ENCODE measurements around the gene NFATC1. TPM values are rescaled to one million over a fixed set of nuclear protein-coding genes. Genes with fewer than 3 reads are reported as not detected.

NFATC1 gene
- total RNA-seq, 1 experiment from 2014 or later = 4.5 TPM

- Histone ChIP-seq H3K36me3 (no peaks in the 10 kb centered on the region), H3K27me3 (no peaks in the 10 kb centered on the region), H3K9me3 (no peaks in the 10 kb centered on the region), H3K4me3 (no peak overlapping the region)
- no peak for DNase-seq
Observed at GRCh38 chr18:79463424-79463960, 67.8 kb downstream of the NFATC1 start.

- H3K36me3 ChIP-seq = no peaks in the 10 kb centered on the region
- H3K4me3 ChIP-seq = no peak overlapping the region
- H3K9me3 ChIP-seq = no peaks in the 10 kb centered on the region
- H3K27me3 ChIP-seq = no peaks in the 10 kb centered on the region
- DNase-seq = no peak
Observed at GRCh38 chr18:79465392-79465991, 69.8 kb downstream of the NFATC1 start.

GRCh38 chr18:79466591-79466990 lies 70.9 kb downstream of the NFATC1 start:
- H3K4me3 ChIP-seq = no peak overlapping the region
- H3K9me3 ChIP-seq = no peaks in the 10 kb centered on the region
- no peaks in the 10 kb centered on the region for H3K36me3 ChIP-seq
- H3K27me3 ChIP-seq = no peaks in the 10 kb centered on the region
- DNase-seq = no peak

- no peak overlapping the region for H3K4me3 ChIP-seq
- H3K36me3 ChIP-seq = no peaks in the 10 kb centered on the region
- no peaks in the 10 kb centered on the region for H3K27me3 ChIP-seq
- DNase-seq = no peak
- H3K9me3 ChIP-seq = no peaks in the 10 kb centered on the region
Observed at GRCh38 chr18:79467126-79467525, 71.4 kb downstream of the NFATC1 start.

GRCh38 chr18:79468119-79468789 lies 72.5 kb downstream of the NFATC1 start:
- DNase-seq = no peak
- H3K27me3 ChIP-seq = no peaks in the 10 kb centered on the region
- H3K36me3 ChIP-seq = no peaks in the 10 kb centered on the region
- H3K9me3 ChIP-seq = no peaks in the 10 kb centered on the region
- H3K4me3 ChIP-seq = no peak overlapping the region

GRCh38 chr18:79469309-79469708 lies 73.6 kb downstream of the NFATC1 start:
- H3K4me3 ChIP-seq = no peak overlapping the region
- no peaks in the 10 kb centered on the region for H3K27me3 ChIP-seq
- H3K9me3 ChIP-seq = no peaks in the 10 kb centered on the region
- H3K36me3 ChIP-seq = no peaks in the 10 kb centered on the region
- DNase-seq = no peak

- no peak for DNase-seq
- H3K27me3 ChIP-seq = no peaks in the 10 kb centered on the region
- H3K9me3 ChIP-seq = no peaks in the 10 kb centered on the region
Observed at GRCh38 chr18:79469751-79470505, 74.2 kb downstream of the NFATC1 start.

GRCh38 chr18:79470547-79470946 lies 74.8 kb downstream of the NFATC1 start:
- no peak for DNase-seq
- Histone ChIP-seq H3K36me3 (no peaks in the 10 kb centered on the region), H3K27me3 (no peaks in the 10 kb centered on the region), H3K9me3 (no peaks in the 10 kb centered on the region), H3K4me3 (no peak overlapping the region)

More at GRCh38 chr18:79469751-79470505, 74.2 kb downstream of the NFATC1 start:
- no peaks in the 10 kb centered on the region for H3K36me3 ChIP-seq
- no peak overlapping the region for H3K4me3 ChIP-seq

- no peak for DNase-seq
- no peak overlapping the region for H3K4me3 ChIP-seq
- H3K9me3 ChIP-seq = no peaks in the 10 kb centered on the region
- H3K36me3 ChIP-seq = no peaks in the 10 kb centered on the region
- no peaks in the 10 kb centered on the region for H3K27me3 ChIP-seq
Observed at GRCh38 chr18:79471046-79471445, 75.3 kb downstream of the NFATC1 start.

GRCh38 chr18:79471597-79471996 lies 75.9 kb downstream of the NFATC1 start:
- no peaks in the 10 kb centered on the region for H3K36me3 ChIP-seq
- no peaks in the 10 kb centered on the region for H3K27me3 ChIP-seq
- H3K9me3 ChIP-seq = no peaks in the 10 kb centered on the region
- no peak for DNase-seq
- H3K4me3 ChIP-seq = no peak overlapping the region

- Histone ChIP-seq H3K9me3 (no peaks in the 10 kb centered on the region), H3K4me3 (no peak overlapping the region), H3K36me3 (no peaks in the 10 kb centered on the region), H3K27me3 (no peaks in the 10 kb centered on the region)
- DNase-seq = no peak
Observed at GRCh38 chr18:79472176-79472575, 76.4 kb downstream of the NFATC1 start.

GRCh38 chr18:79472946-79473345 lies 77.2 kb downstream of the NFATC1 start:
- H3K4me3 ChIP-seq = no peak overlapping the region
- H3K27me3 ChIP-seq = no peaks in the 10 kb centered on the region
- no peaks in the 10 kb centered on the region for H3K9me3 ChIP-seq
- no peak for DNase-seq
- H3K36me3 ChIP-seq = no peaks in the 10 kb centered on the region

- H3K36me3 ChIP-seq = no peaks in the 10 kb centered on the region
- no peaks in the 10 kb centered on the region for H3K27me3 ChIP-seq
- no peaks in the 10 kb centered on the region for H3K9me3 ChIP-seq
- no peak for DNase-seq
- no peak overlapping the region for H3K4me3 ChIP-seq
Observed at GRCh38 chr18:79476031-79476917, 80.5 kb downstream of the NFATC1 start.

GRCh38 chr18:79476918-79477571 lies 81.3 kb downstream of the NFATC1 start:
- Histone ChIP-seq H3K36me3 (no peaks in the 10 kb centered on the region), H3K9me3 (no peaks in the 10 kb centered on the region), H3K27me3 (no peaks in the 10 kb centered on the region), H3K4me3 (no peak overlapping the region)
- no peak for DNase-seq

GRCh38 chr18:79477711-79478483 lies 82.2 kb downstream of the NFATC1 start:
- DNase-seq = no peak
- Histone ChIP-seq H3K36me3 (no peaks in the 10 kb centered on the region), H3K9me3 (no peaks in the 10 kb centered on the region)

More at GRCh38 chr18:79477711-79478483, 82.2 kb downstream of the NFATC1 start:
- no peak overlapping the region for H3K4me3 ChIP-seq
- no peaks in the 10 kb centered on the region for H3K27me3 ChIP-seq
